GM12878 (cell line): ENCODE measurements around the gene CARHSP1. TPM values are rescaled to one million over a fixed set of nuclear protein-coding genes. Genes with fewer than 3 reads are reported as not detected.

Experiments
- ATAC-seq: fragments of 200-7000 bp; cut with Tn5 transposase; 3 replicates; pipeline ENCODE4 v1.9.1; 2020; ENCODE audit warnings: mild to moderate bottlenecking, moderate library complexity
- BruUV-seq: library from RNA; stranded (reverse); fragments of 400-500 nt; replicated peaks from 2 replicates; lab custom pipeline; 2021; lab: Mats Ljungman, UMichigan
- CTCF ChIA-PET: fragments of 300-600 bp; sonication (Branson Sonifier 250); formaldehyde crosslinking; extraction: SDS; loops from one replicate; lab custom pipeline; 2021; ENCODE audit warnings: inconsistent platforms; lab: Yijun Ruan, JAX
- POLR2A ChIA-PET: fragments of 350-600 bp; formaldehyde crosslinking; extraction: SDS; loops from one replicate; lab custom pipeline; 2021; ENCODE audit warnings: inconsistent platforms; lab: Charles Lee
- RAD21 ChIA-PET: fragments of 300-600 bp; sonication (Branson Sonifier 250); formaldehyde crosslinking; loops from one replicate; lab custom pipeline; 2023; ENCODE audit warnings: antibody characterized with exemption; ENCODE audit not compliant: unreplicated experiment; lab: Charles Lee
- SMC1A ChIA-PET: fragments of 300-600 bp; sonication (Branson Sonifier 250); formaldehyde crosslinking; loops from one replicate; lab custom pipeline; 2023; ENCODE audit not compliant: unreplicated experiment, uncharacterized antibody; lab: Charles Lee
- DNase-seq: peaks from one replicate; pipeline ENCODE4 v3.0.0-alpha.2; 2011; ENCODE audit warnings: low read depth, low spot score
- FAIRE-seq: peaks from 3 replicates; lab custom pipeline; 2011; peaks lifted over from hg19 to GRCh38; lab: Jason Lieb, UNC
- H2AFZ ChIP-seq: 2 replicates; pipeline ENCODE4 v1.6.0; 2011; ENCODE audit warnings: low read depth, low read length, control low read depth; ENCODE audit not compliant: control insufficient read depth
- H3K27ac ChIP-seq: 2 replicates; pipeline ENCODE4 v1.5.1; 2011; ENCODE audit warnings: control low read depth; ENCODE audit not compliant: control insufficient read depth, insufficient read depth
- H3K27me3 ChIP-seq, 2 experiments: replicated peaks in 1 of 2; 2 replicates each; pipeline versions ENCODE4 v1.6.0 to v1.6.1; 2011; ENCODE audit warnings: low read length in 1 of 2; ENCODE audit not compliant: control insufficient read depth in 2 of 2, insufficient read depth in 2 of 2
- H3K36me3 ChIP-seq, 2 experiments: 2 replicates each; pipeline ENCODE4 v1.5.1; 2011; ENCODE audit warnings: low read length in 1 of 2; ENCODE audit not compliant: control insufficient read depth in 2 of 2, insufficient read depth in 2 of 2
- H3K4me1 ChIP-seq: 2 replicates; pipeline ENCODE4 v1.6.1; 2011; ENCODE audit warnings: mild to moderate bottlenecking, low read length, moderate library complexity, mixed read lengths; ENCODE audit not compliant: control insufficient read depth, insufficient read depth
- H3K4me2 ChIP-seq: 2 replicates; pipeline ENCODE4 v1.6.0; 2011; ENCODE audit warnings: control low read depth; ENCODE audit not compliant: control insufficient read depth, insufficient read depth
- H3K4me3 ChIP-seq: fragments of 200-600 bp; sonication (generic); 2 replicates; pipeline ENCODE4 v1.5.1; 2016
- H3K79me2 ChIP-seq: 2 replicates; pipeline ENCODE4 v1.6.0; 2011; ENCODE audit warnings: low read length; ENCODE audit not compliant: control insufficient read depth, insufficient read depth
- H3K9ac ChIP-seq: 2 replicates; pipeline ENCODE4 v1.8.0; 2011; ENCODE audit warnings: low read length, control low read depth, mixed read lengths; ENCODE audit not compliant: control insufficient read depth, insufficient read depth
- H3K9me3 ChIP-seq: replicated peaks from 3 replicates; pipeline ENCODE4 v1.5.1; 2011; ENCODE audit warnings: mild to moderate bottlenecking, low read length; ENCODE audit not compliant: control insufficient read depth, insufficient read depth
- H4K20me1 ChIP-seq: 2 replicates; pipeline ENCODE4 v1.6.0; 2011; ENCODE audit not compliant: control insufficient read depth, insufficient read depth
- BCL11A ChIP-seq: IDR thresholded peaks from 2 replicates; pipeline ENCODE4 v1.6.1; 2011; ENCODE audit warnings: low read depth, low read length
- E2F8 ChIP-seq: fragments of 450-650 bp; IDR thresholded peaks from 2 replicates; pipeline ENCODE4 v1.6.1; 2018; ENCODE audit warnings: mild to moderate bottlenecking, low read depth, moderate library complexity; ENCODE audit not compliant: partially characterized antibody
- HDGF ChIP-seq: fragments of 450-650 bp; IDR thresholded peaks from 2 replicates; pipeline ENCODE4 v1.6.1; 2016; ENCODE audit warnings: antibody characterized with exemption
- JUND ChIP-seq: IDR thresholded peaks from 2 replicates; pipeline ENCODE4 v1.6.1; 2012; ENCODE audit warnings: low read depth, mild to moderate bottlenecking, low read length, improper control_type of control experiment, moderate library complexity
- MTA2 ChIP-seq: fragments of 450-650 bp; IDR thresholded peaks from 2 replicates; pipeline ENCODE4 v1.6.1; 2016; ENCODE audit warnings: low read depth, mild to moderate bottlenecking, moderate library complexity
- NR2F1 ChIP-seq: fragments of 450-650 bp; conservative IDR thresholded peaks from 2 replicates; pipeline ENCODE4 v1.6.1; 2017; ENCODE audit warnings: mild to moderate bottlenecking
- POLR2A ChIP-seq: IDR thresholded peaks from 2 replicates; pipeline ENCODE4 v1.6.1; 2011; ENCODE audit warnings: low read depth, mild to moderate bottlenecking, low read length
- POLR2AphosphoS2 ChIP-seq: IDR thresholded peaks from 2 replicates; pipeline ENCODE4 v1.6.1; 2011; ENCODE audit warnings: low read depth, mild to moderate bottlenecking, low read length, improper control_type of control experiment, moderate library complexity
- POU2F2 ChIP-seq: IDR thresholded peaks from 3 replicates; pipeline ENCODE4 v1.6.1; 2011; ENCODE audit warnings: low read depth, mild to moderate bottlenecking, low read length, borderline replicate concordance
- SPI1 ChIP-seq: IDR thresholded peaks from 2 replicates; pipeline ENCODE4 v1.6.1; 2011; ENCODE audit warnings: low read depth, mild to moderate bottlenecking, low read length, moderate library complexity, borderline replicate concordance; ENCODE audit not compliant: insufficient read depth
- SUPT20H ChIP-seq: IDR thresholded peaks from 2 replicates; pipeline ENCODE4 v1.6.1; 2011; ENCODE audit warnings: low read depth, mild to moderate bottlenecking, low read length, moderate library complexity, borderline replicate concordance; ENCODE audit not compliant: control insufficient read depth
- YBX1 ChIP-seq: fragments of 450-650 bp; IDR thresholded peaks from 2 replicates; pipeline ENCODE4 v1.6.1; 2016; ENCODE audit warnings: antibody characterized with exemption
- ZNF207 ChIP-seq: fragments of 450-650 bp; IDR thresholded peaks from 2 replicates; pipeline ENCODE4 v1.6.1; 2014; ENCODE audit warnings: antibody characterized with exemption, mild to moderate bottlenecking, borderline replicate concordance
- ZNF384 ChIP-seq: IDR thresholded peaks from 2 replicates; pipeline ENCODE4 v1.6.1; 2012; ENCODE audit warnings: low read depth, mild to moderate bottlenecking, low read length, improper control_type of control experiment, borderline replicate concordance
- WGBS: methylation state at CpG from one replicate; pipeline ENCODE4 v1.1.6; 2016; ENCODE audit warnings: low lambda C conversion rate; ENCODE audit not compliant: insufficient replicate concordance, insufficient coverage; ENCODE audit errors: missing lambda C conversion rate; 5-methylcytosine and 5-hydroxymethylcytosine counted together
- in situ Hi-C: fragments of 300-500 bp; cut with MboI; formaldehyde crosslinking; loops from 9 replicates; pipeline ENCODE4 v1.14.3; 2018; ENCODE audit warnings: mixed read lengths
- intact Hi-C: fragments of 100-400 bp; cut with micrococcal nuclease; formaldehyde crosslinking; loops from one replicate; pipeline ENCODE4 v1.14.2; 2022; ENCODE audit not compliant: unreplicated experiment
- polyA plus RNA-seq, 11 experiments: library from polyadenylated mRNA; depleted of rRNA in 4 of 11; unstranded in 6 of 11; stranded (reverse) in 5 of 11; fragments of >200 nt; fragmentation: Nextera tagmentation in 4 of 11; fragmentation: Illumina TruSeq in 1 of 11; extraction: Ambion mirVana in 4 of 11; extraction: Trizol in 1 of 11; gene quantifications; 1 replicate in 1 of 11; 2 replicates in 10 of 11; pipeline versions ENCODE4 v1.2.1 to v1.2.3, GENCODE V29; 2011 to 2016; ENCODE audit warnings: inconsistent platforms in 2 of 11, missing spikeins in 2 of 11, low read depth in 1 of 11
- total RNA-seq, 4 experiments: library from RNA; depleted of rRNA in 3 of 4; stranded (reverse); fragments of >200 nt in 3 of 4; fragmentation: Illumina TruSeq in 1 of 4; extraction: Trizol in 1 of 4; gene quantifications; 2 replicates each; pipeline versions ENCODE4 v1.2.1 to v1.2.3, GENCODE V29; 2013 to 2021

The CARHSP1 gene
- total and polyA plus RNA-seq, 10 of the 15 experiments (the other 5 are each of a cell fraction or from before 2014, with no cell fraction given) = 5.5 to 112 (median 67.0) TPM

DNA sequence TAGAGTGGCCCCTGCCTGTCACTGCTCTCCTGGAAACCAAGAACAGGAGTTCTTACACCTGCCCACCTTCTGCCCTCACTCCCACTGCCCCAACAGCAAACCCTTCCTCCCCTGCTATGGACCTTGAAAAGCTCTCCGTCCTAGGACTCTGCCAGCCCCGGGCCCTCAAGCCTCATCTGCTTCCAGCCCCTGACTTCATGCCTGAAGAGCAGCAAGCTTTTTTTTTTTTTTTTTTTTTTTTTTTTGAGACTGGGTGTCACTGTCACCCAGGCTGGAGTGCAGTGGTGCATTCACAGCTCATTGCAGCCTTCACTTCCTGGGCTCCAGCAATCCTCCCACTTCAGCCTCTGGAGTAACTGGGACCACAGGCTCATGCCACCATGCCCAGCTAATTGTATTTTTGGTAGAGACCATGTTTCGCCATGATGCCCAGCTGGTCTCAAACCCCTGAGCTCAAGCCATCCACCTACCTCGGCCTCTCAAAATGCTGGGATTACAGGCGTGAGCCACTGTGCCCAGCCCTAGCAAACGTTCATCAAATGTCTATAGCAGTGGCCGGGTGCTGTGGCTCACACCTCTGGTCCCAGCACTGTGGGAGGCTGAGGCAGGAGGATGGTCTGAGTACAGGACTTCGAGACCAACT, 16.9 kb downstream of the CARHSP1 start:
- Histone ChIP-seq H3K4me2 (no peak overlapping the region), H3K4me1 (no peaks in the 10 kb centered on the region; the same call in 1 of the 2 replicates), H3K9ac (no peak overlapping the region), H4K20me1 (no peaks in the 10 kb centered on the region; the same call in 1 of the 2 replicates), H2AFZ (no peak overlapping the region), H3K4me3 (no peak overlapping the region), H3K79me2 (no peaks in the 10 kb centered on the region), H3K9me3 (no peaks in the 10 kb centered on the region), H3K27me3 (no peaks in the 10 kb centered on the region), H3K36me3 (peaks cover 38 to 63% of the 10 kb centered on the region in 2 experiments), H3K27ac (no peak overlapping the region)
- ChIA-PET SMC1A (interaction anchor here (0.9 kb wide), 1 partner anchor 28 kb away, joined by 3 read pairs; no protein-coding TSS in a partner anchor), POLR2A (no interaction called here), CTCF (interaction anchor here (1.3 kb wide), 1 partner anchor 29 kb away, joined by 4 read pairs; no protein-coding TSS in a partner anchor), RAD21 (no interaction called here)
- BruUV-seq = no TSS peak
- TF ChIP-seq ZNF384 = peak; percentile 58; the same call in 1 of the 2 replicates
- TF ChIP-seq POLR2A = peak; percentile 27
- no peak for TF ChIP-seq YBX1
- intact Hi-C loops (no loop called here), in situ Hi-C loops (no loop called here)
- DNase-seq = no peak
- 94% methylated on average over 8 of the region's 8 CpGs for WGBS
- no peak for FAIRE-seq
- no peak for ATAC-seq

DNA sequence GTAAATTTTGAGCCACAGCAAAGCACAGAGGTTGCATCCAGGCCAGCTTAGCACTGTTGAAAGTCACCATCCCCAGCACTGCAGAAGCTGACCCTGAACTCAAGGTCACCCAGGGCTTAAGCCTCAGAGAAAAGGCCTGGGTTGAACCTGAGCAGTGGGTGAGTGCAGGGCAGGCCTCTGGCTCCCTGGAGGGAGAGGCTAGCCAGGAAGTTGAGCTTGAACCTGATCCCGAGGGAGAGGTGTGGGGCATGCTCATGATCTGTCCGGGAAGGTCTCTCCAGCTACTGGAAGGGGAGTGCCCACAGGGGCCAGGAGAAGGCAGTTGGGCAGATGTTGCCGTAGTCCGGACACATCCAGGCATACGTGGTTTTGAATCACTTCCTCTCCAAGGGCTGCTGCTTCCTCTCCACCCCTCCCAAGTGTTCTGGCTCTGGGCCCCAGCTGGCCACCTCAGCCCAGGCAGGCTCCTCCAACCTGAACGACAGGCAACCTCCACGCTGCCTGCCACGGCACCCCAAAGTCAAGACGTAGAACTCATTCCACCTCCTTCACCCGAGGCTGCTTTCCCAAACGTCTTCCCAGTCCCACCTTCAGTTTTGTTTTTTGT, 18.4 kb downstream of the CARHSP1 start:
- ChIA-PET CTCF (interaction anchor here (0.8 to 1.3 kb wide), 3 partner anchors 24 to 31 kb away, joined by 3 to 4 read pairs (median 4); no protein-coding TSS in a partner anchor), RAD21 (interaction anchor here (1.2 to 1.4 kb wide), 2 partner anchors 18 to 21 kb away, joined by 3 read pairs; partner anchors contain the start of gene CARHSP1), SMC1A (no interaction called here), POLR2A (no interaction called here)
- no TSS peak for BruUV-seq
- H3K27ac ChIP-seq = peak overlapping the region; percentile 24; the same call in 1 of the 2 replicates
- no peaks in the 10 kb centered on the region for H3K27me3 ChIP-seq
- in situ Hi-C loops = no loop called here
- no peak overlapping the region for H2AFZ ChIP-seq
- no peak overlapping the region for H3K4me2 ChIP-seq
- peak; percentile 35 for ATAC-seq
- FAIRE-seq = no peak
- WGBS = 9% methylated on average over 11 of the region's 11 CpGs
- H3K79me2 ChIP-seq = no peaks in the 10 kb centered on the region
- H3K9me3 ChIP-seq = no peaks in the 10 kb centered on the region
- peaks cover 44 to 61% of the 10 kb centered on the region in 2 experiments for H3K36me3 ChIP-seq
- intact Hi-C loops = no loop called here
- no peaks in the 10 kb centered on the region; the same call in none of the 2 replicates for H4K20me1 ChIP-seq
- H3K4me3 ChIP-seq = no peak overlapping the region
- DNase-seq = no peak
- H3K4me1 ChIP-seq = no peaks in the 10 kb centered on the region; the same call in 1 of the 2 replicates
- H3K9ac ChIP-seq = no peak overlapping the region
- TF ChIP-seq BCL11A (no peak), HDGF (no peak), SUPT20H (no peak), E2F8 (no peak), POLR2A (peak; percentile 54), MTA2 (no peak), NR2F1 (no peak), ZNF207 (no peak), JUND (no peak), SPI1 (0 out of 2 replicates have a peak, but pooled peaks have one; percentile 35), POU2F2 (no peak), POLR2AphosphoS2 (0 out of 2 replicates have a peak, but pooled peaks have one; percentile 19)
